Activated CD8-positive, alpha-beta memory T cell treated with anti-CD3 and anti-CD28 coated beads for 36 hours (primary cell): ENCODE data around the gene SSTR5. TPM values are rescaled to one million over a fixed set of nuclear protein-coding genes. Genes with fewer than 3 reads are reported as not detected.

ENCODE experiments used
- CTCF ChIA-PET: fragments of 350-600 bp; sonication (Branson Sonifier 250); formaldehyde crosslinking; loops from one replicate; lab custom pipeline; 2021; ENCODE audit warnings: antibody characterized with exemption; lab: Charles Lee
- POLR2A ChIA-PET: fragments of 350-600 bp; sonication (Branson Sonifier 250); formaldehyde crosslinking; loops from one replicate; lab custom pipeline; 2021; ENCODE audit warnings: antibody characterized with exemption; lab: Charles Lee
- total RNA-seq, 2 experiments: library from RNA; stranded (reverse); gene quantifications; one replicate each; pipeline ENCODE4 v1.2.3, GENCODE V29; 2021

The SSTR5 gene
- total RNA-seq, 2 experiments from 2014 or later, result not detected

- ChIA-PET POLR2A (no interaction called here), CTCF (no interaction called here)
These were observed 36.0 kb downstream of the SSTR5 start for GRCh38 chr16:1108299-1109252.

GRCh38 chr16:1109648-1110047 lies 37.1 kb downstream of the SSTR5 start:
- CTCF ChIA-PET, result no interaction called here

GRCh38 chr16:1112506-1113184 lies 40.1 kb downstream of the SSTR5 start:
- CTCF ChIA-PET, result no interaction called here
- POLR2A ChIA-PET, result no interaction called here

More at GRCh38 chr16:1109648-1110047, 37.1 kb downstream of the SSTR5 start:
- POLR2A ChIA-PET, result no interaction called here

DNA sequence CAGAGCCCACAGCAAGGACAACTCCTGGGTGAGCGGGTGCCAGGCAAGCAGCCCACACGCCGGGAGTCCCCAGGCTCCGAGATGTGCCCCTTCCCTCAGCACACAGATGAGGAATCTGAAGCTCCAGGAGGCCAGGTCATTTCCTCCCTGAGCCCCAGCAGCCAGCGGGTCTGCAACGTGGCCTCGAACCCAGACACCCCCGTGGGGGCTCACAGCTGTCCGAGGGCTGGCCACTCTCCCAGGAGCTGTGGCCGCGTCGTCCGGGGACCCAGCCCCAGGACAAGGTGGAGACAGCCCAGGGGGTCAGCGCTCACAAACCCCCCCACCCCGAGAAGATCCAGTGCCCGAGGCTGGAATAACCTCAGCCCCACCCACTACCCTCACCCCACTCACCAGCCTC lies 40.9 kb downstream of the SSTR5 start:
- POLR2A ChIA-PET, result no interaction called here
- CTCF ChIA-PET, result no interaction called here

GRCh38 chr16:1113889-1114526 lies 41.5 kb downstream of the SSTR5 start:
- ChIA-PET POLR2A (no interaction called here), CTCF (interaction anchor here (0.6 kb wide), 1 partner anchor 329 kb away, joined by 3 read pairs; no protein-coding TSS in a partner anchor)

DNA sequence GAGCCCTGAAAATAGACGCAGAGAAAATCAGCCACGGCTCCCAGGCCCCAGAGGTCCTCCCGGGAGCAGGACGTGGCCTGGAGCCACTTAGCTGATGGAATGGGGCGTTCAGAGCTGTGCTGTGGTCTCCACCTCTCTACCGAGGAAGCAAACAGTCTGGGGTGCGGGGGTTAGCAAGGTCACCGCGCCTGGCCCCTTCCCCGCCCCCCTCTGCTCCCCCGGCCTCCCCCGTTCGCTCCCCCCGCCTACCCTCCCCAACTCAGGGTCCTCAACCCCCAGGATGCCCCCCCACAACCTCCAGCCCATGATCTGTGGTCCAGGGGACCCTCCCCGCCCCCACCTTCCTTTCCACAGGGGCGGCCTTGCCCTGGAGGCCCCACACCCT lies 44.1 kb downstream of the SSTR5 start:
- CTCF ChIA-PET, result no interaction called here
- POLR2A ChIA-PET, result no interaction called here

GRCh38 chr16:1117176-1117900 lies 44.8 kb downstream of the SSTR5 start:
- POLR2A ChIA-PET, result no interaction called here
- CTCF ChIA-PET, result no interaction called here

DNA sequence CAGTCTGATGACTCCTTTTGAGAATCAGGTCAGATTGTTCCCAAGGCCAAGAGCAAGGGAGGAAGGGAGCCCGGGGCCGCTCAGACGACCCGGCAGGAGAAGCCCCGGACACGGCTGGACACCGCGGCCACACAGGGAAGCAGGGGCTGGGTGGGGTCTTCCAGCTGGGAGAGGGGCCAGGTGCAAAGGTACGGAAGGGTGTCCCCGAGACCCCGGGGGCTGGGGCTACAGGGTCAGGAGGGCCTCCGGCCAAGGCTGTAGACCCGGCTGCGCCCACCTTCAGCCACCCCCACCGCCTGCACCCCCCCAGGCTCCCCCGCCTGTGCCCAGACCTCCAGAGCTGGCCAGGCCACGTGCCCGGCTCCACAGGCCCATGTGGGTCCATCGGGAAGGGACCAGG lies 45.4 kb downstream of the SSTR5 start:
- ChIA-PET CTCF (no interaction called here), POLR2A (no interaction called here)

DNA sequence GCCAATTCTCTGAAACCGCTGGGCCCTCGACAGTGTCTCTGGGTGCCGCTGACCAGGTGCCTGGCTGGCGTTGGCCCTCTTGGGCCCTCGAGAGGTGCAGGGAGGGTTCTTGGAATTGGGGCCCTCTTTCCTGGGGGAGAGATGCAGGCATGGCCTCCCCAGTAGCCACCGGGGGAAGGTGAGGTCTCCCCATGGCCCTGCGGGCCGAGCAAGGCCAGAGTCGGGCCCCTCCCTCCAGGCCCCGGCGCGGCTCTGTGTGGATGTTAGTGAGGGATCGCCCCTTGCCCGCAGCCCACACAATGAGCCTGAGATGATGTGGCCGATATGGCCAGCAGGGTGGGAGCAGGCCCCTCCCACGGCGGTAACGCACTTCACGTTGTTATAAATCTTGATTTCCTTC lies 46.6 kb downstream of the SSTR5 start:
- ChIA-PET CTCF (no interaction called here), POLR2A (no interaction called here)

GRCh38 chr16:1119766-1120576 lies 47.4 kb downstream of the SSTR5 start:
- ChIA-PET POLR2A (no interaction called here), CTCF (interaction anchor here (1.2 kb wide), 1 partner anchor 63 kb away, joined by 3 read pairs; no protein-coding TSS in a partner anchor)

DNA sequence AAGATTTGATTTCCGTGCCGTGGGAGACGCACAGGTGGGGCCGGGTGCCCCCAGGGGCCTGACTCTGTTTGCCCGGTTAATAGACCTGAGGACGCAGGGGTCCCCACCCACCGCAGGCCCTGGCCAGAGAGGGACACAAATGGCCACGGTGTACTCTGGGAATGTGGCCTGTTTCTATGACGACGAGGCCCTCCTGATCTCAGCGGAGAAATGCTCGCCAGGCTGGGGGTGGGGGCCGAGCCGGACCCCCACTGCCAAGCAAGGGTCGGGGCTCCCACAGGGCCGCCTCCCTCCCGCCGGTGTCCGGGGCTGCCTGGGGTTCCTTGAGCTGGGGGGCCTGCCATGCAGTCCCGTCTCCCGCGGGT lies 48.0 kb downstream of the SSTR5 start:
- ChIA-PET CTCF (interaction anchor here (1.2 kb wide), 1 partner anchor 63 kb away, joined by 3 read pairs; no protein-coding TSS in a partner anchor), POLR2A (no interaction called here)

GRCh38 chr16:1121009-1121408 lies 48.5 kb downstream of the SSTR5 start:
- ChIA-PET CTCF (interaction anchor here (1.2 kb wide), 1 partner anchor 64 kb away, joined by 3 read pairs; no protein-coding TSS in a partner anchor), POLR2A (no interaction called here)

- POLR2A ChIA-PET, result no interaction called here
These were observed 49.3 kb downstream of the SSTR5 start for GRCh38 chr16:1121601-1122397.

DNA sequence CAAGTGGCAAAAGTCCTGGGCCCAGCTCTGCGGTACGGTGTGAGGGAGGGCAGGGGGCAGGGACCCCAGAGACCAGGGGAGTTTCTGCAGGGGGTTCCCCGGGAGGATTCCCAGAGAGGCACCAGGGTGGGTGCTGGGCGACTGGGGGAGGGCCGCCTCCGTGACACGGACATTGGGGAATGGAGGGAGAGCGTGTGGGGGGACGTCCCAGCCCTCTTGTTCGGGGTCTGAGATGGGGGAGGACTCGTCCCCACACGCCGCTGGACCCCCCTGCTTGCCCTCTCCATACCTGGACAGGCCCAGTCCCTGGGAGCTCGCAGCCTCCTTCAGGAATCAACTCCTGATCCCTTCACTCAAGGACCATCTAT lies 49.8 kb downstream of the SSTR5 start:
- ChIA-PET CTCF (no interaction called here), POLR2A (no interaction called here)

More at GRCh38 chr16:1121601-1122397, 49.3 kb downstream of the SSTR5 start:
- CTCF ChIA-PET, result no interaction called here

GRCh38 chr16:1123525-1124230 lies 51.1 kb downstream of the SSTR5 start:
- ChIA-PET CTCF (no interaction called here), POLR2A (no interaction called here)

DNA sequence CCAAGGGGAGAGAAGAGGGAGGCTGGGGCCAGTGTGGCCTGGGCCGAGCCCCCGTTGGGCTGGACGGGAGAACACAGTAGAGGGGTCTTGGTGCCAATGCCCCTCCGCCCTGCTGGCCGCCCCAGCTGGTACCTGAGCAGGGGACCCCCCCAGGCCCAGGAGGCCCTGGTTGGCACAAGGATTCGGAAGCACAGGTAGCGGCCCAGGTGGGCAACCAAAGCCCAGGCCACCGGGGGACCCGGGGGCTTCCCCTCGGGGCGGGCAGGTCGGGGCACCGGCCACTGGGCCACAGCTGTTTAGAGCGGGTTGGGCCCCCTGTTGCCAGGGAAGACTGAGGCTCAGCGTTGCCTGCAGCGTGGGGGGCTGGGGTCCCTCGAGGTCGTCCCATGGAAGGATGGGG lies 51.7 kb downstream of the SSTR5 start:
- ChIA-PET POLR2A (no interaction called here), CTCF (no interaction called here)

- ChIA-PET CTCF (no interaction called here), POLR2A (no interaction called here)
These were observed 52.2 kb downstream of the SSTR5 start for GRCh38 chr16:1124795-1125194.
